Measurements from ENCODE around the gene RAB2B.
A peak's percentile ranks its signal among the peaks of the same experiment; 100 is the strongest.

RAB2B gene

DNA sequence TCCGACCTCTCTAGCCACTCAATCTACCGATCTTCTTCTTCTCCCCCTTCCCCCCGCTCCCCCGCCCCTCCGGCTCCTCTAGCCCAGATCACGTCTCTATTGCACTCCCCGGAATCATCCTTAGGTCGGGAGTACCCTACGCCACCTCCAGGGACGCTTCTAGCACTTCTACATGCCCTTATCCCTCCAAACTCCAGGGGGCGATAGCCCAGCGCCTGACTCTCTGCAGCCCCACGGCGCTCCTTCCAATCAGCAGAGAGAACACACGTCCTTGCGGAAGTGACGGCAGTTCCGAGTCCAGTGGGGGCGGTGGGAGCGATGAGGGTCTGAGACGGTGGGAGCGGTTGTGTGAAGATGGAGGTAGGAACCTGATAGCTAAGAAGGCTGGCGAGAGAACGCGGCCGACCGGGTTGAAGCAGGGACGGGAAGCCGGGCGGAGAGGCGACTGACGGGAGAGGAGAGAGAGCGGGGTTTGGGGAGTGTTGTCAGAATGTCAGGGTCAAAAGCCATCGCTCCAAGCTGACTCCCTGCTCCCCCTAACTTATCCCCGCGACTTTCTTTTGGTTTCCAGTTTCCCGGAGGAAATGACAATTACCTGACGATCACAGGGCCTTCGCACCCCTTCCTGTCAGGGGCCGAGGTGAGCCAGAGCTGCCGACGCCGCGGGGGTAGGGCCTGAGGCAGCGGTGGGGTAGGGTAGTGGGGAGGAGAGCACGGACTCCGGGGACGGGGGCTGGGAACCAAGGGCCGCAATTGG is at the start of gene RAB2B, which contains the start of gene TOX4:
Gene RAB2B, minus strand, starts transcription at position 35 of the 757 bp plus-strand sequence. CDS start 87 bp downstream, outside the sequence.
Gene TOX4, plus strand, starts transcription at position 271 of the 757 bp plus-strand sequence. Its CDS starts 84 bp downstream, at position 355.
- H3K27ac ChIP-seq, result peak within 1 kb of the TSS; percentile 79
- DNase-seq (ENCODE audit: low read depth, low spot score), result peak; percentile 91

DNA sequence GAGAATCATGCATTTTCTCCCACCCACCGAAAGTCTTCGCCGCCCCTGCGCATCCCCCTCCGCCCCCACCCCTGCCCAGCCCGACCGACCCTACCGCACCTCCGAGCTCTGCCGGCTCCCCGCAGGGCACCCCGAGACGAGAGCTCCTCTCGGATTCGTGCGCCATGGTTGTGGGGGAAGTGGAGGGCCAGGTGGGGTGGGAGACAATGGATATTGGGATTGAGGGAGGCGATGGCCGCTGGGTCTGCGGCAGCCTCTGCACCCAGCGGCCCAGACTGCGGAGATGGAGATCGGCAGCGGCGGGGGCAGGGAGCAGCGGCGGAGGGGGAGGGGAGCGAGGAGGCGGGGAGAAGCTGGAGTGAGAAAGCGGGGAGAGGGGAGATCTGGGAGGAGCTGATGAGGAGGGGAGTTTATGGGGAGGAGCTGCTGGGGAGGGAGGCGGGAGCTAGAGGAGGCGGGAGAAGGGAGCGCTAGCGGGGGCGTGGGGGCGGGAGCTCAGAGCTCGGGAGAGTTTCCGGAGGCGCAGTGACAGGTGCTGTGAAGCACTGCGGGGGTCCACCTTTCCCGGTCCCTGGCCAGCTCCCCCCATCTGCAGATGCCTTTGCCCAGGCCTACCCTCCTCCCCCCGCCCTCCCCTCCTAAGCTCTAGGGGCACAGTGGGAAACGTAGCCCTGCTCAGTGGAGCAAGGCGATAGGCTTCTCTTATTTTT is 49.4 kb upstream of the RAB2B start, which contains the start of gene SALL2:
Gene SALL2, minus strand, starts transcription at position 385 of the 710 bp plus-strand sequence. Its CDS starts 219 bp downstream, at position 166.
- DNase-seq (ENCODE audit: low read depth, low spot score), result no peak
- H3K27ac ChIP-seq, result no peak within 1 kb of the TSS

GRCh38 chr14:21525571-21525961 is 48.8 kb upstream of the RAB2B start:
- no peak overlapping the region for H3K27ac ChIP-seq

DNA sequence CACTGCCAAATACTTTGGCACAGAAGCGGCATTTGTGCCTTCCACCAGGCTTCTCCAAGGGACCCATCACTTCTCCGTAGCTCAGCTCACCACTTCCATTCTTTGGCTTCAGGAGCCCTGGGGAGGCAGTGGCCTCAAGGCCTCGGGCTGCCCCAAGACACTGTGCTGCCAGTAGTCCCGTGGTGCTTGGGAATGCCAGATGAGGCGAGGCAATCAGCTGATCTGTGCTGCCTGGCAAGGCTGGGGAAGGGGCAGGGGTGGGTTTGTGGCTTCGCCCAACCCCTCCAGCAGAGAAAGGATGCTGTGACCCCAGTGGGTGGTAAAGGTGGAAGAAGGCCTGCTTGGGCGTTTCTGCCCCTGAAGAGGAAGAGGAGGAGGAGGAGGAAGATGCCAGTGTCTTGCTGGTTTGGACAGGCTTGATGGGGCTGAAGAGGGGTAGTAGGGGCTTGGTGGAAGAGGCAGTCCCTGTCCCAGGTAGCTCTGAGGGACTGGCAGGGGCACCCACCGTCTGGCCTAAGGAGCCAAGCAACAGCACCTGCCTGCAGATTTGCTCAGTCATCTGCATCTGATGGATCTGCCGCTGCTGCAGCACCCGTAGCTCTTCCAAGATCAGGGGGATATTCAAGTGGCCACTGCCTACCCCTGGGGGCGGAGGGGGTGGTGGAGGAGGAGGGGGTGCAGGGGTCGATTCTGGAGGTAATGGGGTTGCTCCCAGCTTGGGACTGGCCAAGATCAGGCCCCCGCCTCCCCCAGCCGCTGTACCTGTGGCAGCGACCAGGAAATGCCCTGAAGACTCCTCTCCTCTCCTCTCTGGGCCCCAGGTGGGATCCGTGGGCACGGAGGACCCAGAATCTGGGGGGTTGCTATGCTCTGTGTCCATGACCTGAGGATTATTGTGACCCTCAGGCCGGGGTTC is 48.1 kb upstream of the RAB2B start:
- no peak overlapping the region for H3K27ac ChIP-seq
- DNase-seq (ENCODE audit: low read depth, low spot score), result no peak

More at GRCh38 chr14:21525571-21525961, 48.8 kb upstream of the RAB2B start:
- DNase-seq (ENCODE audit: low read depth, low spot score), result no peak

- no peak for DNase-seq (ENCODE audit: low read depth, low spot score)
- no peak overlapping the region for H3K27ac ChIP-seq
Observed at GRCh38 chr14:21523203-21523602, 46.4 kb upstream of the RAB2B start.

GRCh38 chr14:21521501-21521900 is 44.7 kb upstream of the RAB2B start:
- DNase-seq (ENCODE audit: low read depth, low spot score), result no peak
- no peak overlapping the region for H3K27ac ChIP-seq

GRCh38 chr14:21520767-21521166 is 44.0 kb upstream of the RAB2B start:
- H3K27ac ChIP-seq, result no peak overlapping the region
- DNase-seq (ENCODE audit: low read depth, low spot score), result no peak

GRCh38 chr14:21518725-21519124 is 42.0 kb upstream of the RAB2B start:
- no peak for DNase-seq (ENCODE audit: low read depth, low spot score)
- no peak overlapping the region for H3K27ac ChIP-seq

GRCh38 chr14:21514341-21514740 is 37.6 kb upstream of the RAB2B start:
- H3K27ac ChIP-seq, result no peak overlapping the region
- DNase-seq (ENCODE audit: low read depth, low spot score), result no peak

DNA sequence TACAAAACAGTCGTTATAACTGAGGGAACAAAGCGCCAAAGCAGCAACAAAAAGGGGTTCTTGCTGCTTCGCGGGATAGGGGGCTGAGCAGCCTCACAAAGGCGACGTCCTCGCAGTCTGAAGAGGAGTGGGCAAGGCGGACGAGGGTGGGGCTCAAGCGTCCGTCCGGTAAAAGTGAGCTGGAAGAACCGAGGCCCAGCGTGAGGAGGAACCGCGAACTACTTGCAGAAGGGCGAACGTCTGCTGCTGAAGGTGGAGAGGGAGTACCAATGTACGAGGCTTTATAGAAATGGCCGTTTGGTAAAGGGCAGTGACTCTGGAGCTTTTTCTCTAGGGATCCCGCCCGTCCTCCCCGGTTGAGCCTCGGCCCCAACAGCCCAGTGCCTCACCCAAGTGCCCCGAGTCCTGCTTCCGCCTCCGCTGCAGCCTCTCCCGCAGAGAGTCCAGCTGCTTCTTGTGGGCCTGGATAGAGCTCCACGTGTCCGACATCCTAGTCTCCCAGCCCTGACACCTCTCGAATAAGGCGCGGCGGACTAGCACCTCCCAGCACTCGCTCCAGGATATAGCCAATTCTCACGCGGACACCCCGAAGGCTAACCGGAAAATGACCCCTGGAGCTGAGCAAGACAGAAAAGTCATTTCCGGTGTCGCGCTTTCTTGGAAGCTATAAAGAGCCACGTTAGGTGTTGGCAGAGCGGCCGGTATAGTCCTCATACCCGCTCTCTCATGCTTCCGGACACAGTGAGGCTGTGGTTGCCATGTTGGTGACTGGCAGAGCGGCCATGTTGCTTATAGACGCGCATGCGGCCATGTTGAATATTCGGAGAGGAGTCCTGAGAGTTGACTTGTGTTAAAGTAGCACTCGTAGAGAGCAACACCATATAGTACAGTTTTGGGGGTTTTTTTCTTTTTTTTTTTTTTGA is 34.2 kb upstream of the RAB2B start, which contains the start of gene METTL3:
Gene METTL3, minus strand, starts transcription at position 606 of the 923 bp plus-strand sequence. Its CDS starts 117 bp downstream, at position 489.
- H3K27ac ChIP-seq, result peak within 1 kb of the TSS; percentile 75
- DNase-seq (ENCODE audit: low read depth, low spot score), result peak; percentile 94

GRCh38 chr14:21509432-21510143 is 32.8 kb upstream of the RAB2B start:
- no peak overlapping the region for H3K27ac ChIP-seq
- DNase-seq (ENCODE audit: low read depth, low spot score), result no peak

DNA sequence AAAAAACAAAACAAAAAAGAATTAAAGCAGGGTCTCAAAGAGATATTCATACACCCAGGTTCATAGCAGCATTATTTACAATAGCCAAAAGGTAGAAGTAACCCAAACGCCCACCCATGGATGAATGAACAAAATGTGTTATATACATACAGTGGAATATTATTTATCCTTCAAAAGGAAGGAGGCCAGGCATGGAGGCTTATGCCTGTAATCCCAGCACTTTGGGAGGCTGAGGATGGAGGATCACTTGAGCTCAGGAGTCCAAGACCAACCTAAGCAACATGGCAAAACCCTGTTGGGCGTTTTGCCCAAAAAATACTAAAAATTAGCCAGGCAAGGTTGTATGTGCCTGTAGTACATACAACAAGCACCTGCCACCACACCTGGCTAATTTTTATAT is 29.8 kb upstream of the RAB2B start:
- no peak overlapping the region for H3K27ac ChIP-seq
- no peak for DNase-seq (ENCODE audit: low read depth, low spot score)

GRCh38 chr14:21505012-21505553 is 28.3 kb upstream of the RAB2B start:
- H3K27ac ChIP-seq, result no peak overlapping the region
- no peak for DNase-seq (ENCODE audit: low read depth, low spot score)

- no peak for DNase-seq (ENCODE audit: low read depth, low spot score)
- H3K27ac ChIP-seq, result no peak overlapping the region
Observed at GRCh38 chr14:21503376-21503775, 26.6 kb upstream of the RAB2B start.

GRCh38 chr14:21501568-21501967 is 24.8 kb upstream of the RAB2B start:
- DNase-seq (ENCODE audit: low read depth, low spot score), result no peak
- no peak overlapping the region for H3K27ac ChIP-seq

DNA sequence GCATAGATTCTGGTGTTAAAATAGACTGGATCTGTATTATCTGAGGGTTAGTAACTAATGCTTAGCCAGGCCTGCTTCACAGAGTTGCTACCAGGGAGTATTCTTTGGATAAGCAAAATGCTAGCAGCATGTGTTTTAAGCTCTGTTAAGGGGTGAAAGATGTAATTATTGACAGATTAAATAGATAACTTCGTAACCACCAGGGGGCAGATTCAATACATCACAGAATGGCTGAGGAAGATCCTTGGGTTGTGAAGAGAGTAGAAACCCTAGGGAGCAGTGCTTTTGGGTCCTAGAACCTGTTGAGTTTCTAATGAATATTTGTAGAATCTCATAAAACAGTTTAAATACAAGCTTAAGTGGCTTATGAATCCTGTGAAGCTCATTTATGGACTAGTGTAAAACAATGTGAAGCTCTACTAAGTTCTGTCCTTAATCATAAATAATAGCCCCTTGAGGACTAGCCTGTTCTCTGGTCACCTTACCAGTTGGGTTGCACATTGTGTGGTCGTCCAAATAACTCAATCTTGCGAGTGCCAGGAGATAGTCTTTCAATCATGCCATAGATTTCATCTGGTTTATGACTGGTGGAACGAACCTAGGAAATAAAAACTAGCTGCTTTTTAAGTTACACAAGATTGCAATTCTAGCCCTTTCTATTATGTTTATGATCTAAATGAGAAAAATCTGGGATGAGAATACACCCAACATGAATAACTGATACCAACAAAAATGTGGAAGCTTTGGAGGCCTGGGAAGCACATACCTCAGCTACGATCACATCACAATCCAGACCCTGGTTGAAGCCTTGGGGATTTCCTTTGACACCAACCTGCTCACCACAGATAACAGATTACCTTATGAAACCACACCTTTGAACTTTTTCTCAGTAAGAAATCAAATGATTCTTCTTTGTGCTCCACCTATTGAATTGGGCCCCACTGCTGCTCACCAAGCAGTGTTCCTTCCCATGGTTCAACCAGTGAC is 22.1 kb upstream of the RAB2B start:
- no peak overlapping the region for H3K27ac ChIP-seq
- no peak for DNase-seq (ENCODE audit: low read depth, low spot score)

DNA sequence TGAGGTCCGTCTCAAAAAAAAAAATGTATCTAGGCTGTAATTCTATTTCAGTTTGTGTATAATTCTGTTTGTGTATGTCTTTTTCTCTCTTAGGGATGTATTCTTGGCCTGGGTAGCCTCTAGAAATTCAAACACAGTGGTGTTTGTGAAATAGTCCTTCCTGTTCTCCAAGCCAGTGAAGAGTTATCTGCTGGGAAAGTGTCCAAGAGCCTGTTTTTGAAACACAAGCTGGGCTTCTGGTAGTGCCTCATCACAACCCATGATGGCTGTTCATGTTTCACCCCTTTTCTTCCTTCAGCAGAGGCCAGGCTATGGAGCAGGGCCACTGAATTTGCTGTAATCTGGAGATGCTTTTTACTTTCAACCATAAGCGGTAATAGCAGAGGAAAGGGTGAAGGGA is 19.7 kb upstream of the RAB2B start:
- no peak for DNase-seq (ENCODE audit: low read depth, low spot score)
- no peak overlapping the region for H3K27ac ChIP-seq

Data from epithelial cell of prostate (primary cell).